Stimulated activated CD4-positive, alpha-beta T cell treated with anti-CD3 and anti-CD28 coated beads, Interleukin-2, amount 100 ng/mL, for 24 hours (primary cell): ENCODE results near the gene ARHGEF17.

ENCODE experiments used
- DNase-seq, 2 donors: peaks; one replicate each; pipeline ENCODE4 v3.0.0-alpha.2; 2020

The ARHGEF17 gene

GRCh38 chr11:73317373-73317772, 9.3 kb downstream of the ARHGEF17 start:
- no peak for DNase-seq

GRCh38 chr11:73317803-73318202, 9.7 kb downstream of the ARHGEF17 start:
- no peak for DNase-seq

- DNase-seq = no peak
These were observed 10.5 kb downstream of the ARHGEF17 start for GRCh38 chr11:73318501-73319011.

GRCh38 chr11:73320763-73321603, 12.9 kb downstream of the ARHGEF17 start:
- no peak for DNase-seq

- no peak for DNase-seq
These were observed 13.7 kb downstream of the ARHGEF17 start for GRCh38 chr11:73321604-73322381.

- DNase-seq = no peak
These were observed 14.6 kb downstream of the ARHGEF17 start for GRCh38 chr11:73322382-73323306.

GRCh38 chr11:73323464-73323863, 15.4 kb downstream of the ARHGEF17 start:
- no peak for DNase-seq

GRCh38 chr11:73324116-73324515, 16.0 kb downstream of the ARHGEF17 start:
- no peak for DNase-seq

GRCh38 chr11:73324665-73325035, 16.6 kb downstream of the ARHGEF17 start:
- no peak for DNase-seq

GRCh38 chr11:73325036-73325981, 17.2 kb downstream of the ARHGEF17 start:
- DNase-seq = no peak

- DNase-seq = no peak
These were observed 19.1 kb downstream of the ARHGEF17 start for GRCh38 chr11:73326929-73327811.

- no peak for DNase-seq
These were observed 19.8 kb downstream of the ARHGEF17 start for GRCh38 chr11:73327812-73328364.

GRCh38 chr11:73330569-73331093, 22.6 kb downstream of the ARHGEF17 start:
- no peak for DNase-seq

- no peak for DNase-seq
These were observed 23.3 kb downstream of the ARHGEF17 start for GRCh38 chr11:73331138-73331916.

- no peak for DNase-seq
These were observed 25.1 kb downstream of the ARHGEF17 start for GRCh38 chr11:73333173-73333572.

- no peak for DNase-seq
These were observed 25.7 kb downstream of the ARHGEF17 start for GRCh38 chr11:73333640-73334383.

- DNase-seq = no peak
These were observed 26.5 kb downstream of the ARHGEF17 start for GRCh38 chr11:73334384-73335203.
